OCI-LY3 (cell line): ENCODE results near the gene FPGT.
"Not testable (repeated sequence)": the region's sequence is repeated elsewhere in the genome, so short reads cannot be mapped to it uniquely, and the experiment has no call there.

Source experiments
- H2AFZ ChIP-seq: fragments of 200-600, 300-600 bp; shearing (Covaris generic); 2 replicates; pipeline ENCODE4 v1.6.0; 2014; ENCODE audit warnings: antibody characterized with exemption, low read depth, low read length
- H3K27ac ChIP-seq: fragments of 200-600, 300-600 bp; sonication (generic); 2 replicates; pipeline ENCODE4 v1.5.1; 2014; ENCODE audit warnings: mild to moderate bottlenecking, low read length, moderate library complexity, mixed read lengths
- H3K27me3 ChIP-seq: fragments of 200-600, 300-600 bp; sonication (generic); 2 replicates; pipeline ENCODE4 v1.6.1; 2014; ENCODE audit warnings: low read depth, low read length, mixed read lengths
- H3K36me3 ChIP-seq: fragments of 200-600, 300-600 bp; sonication (generic); replicated peaks from 2 replicates; pipeline ENCODE3; 2014; ENCODE audit warnings: low read depth, low read length, mixed read lengths
- H3K4me1 ChIP-seq: fragments of 300-600, 200-600 bp; sonication (generic); 2 replicates; pipeline ENCODE4 v1.6.1; 2014; ENCODE audit warnings: low read length, mixed read lengths
- H3K4me2 ChIP-seq: fragments of 200-600, 300-600 bp; sonication (generic); 2 replicates; pipeline ENCODE4 v1.6.1; 2014; ENCODE audit warnings: low read length, mixed read lengths
- H3K4me3 ChIP-seq: fragments of 300-600, 200-600 bp; sonication (generic); 2 replicates; pipeline ENCODE4 v1.5.1; 2014; ENCODE audit warnings: antibody characterized with exemption, mild to moderate bottlenecking, low read length, moderate library complexity
- H3K79me2 ChIP-seq: fragments of 300-600, 200-600 bp; shearing (Covaris generic); 2 replicates; pipeline ENCODE4 v1.6.1; 2014; ENCODE audit warnings: mild to moderate bottlenecking, low read length, mixed read lengths
- H3K9ac ChIP-seq: fragments of 300-600, 200-600 bp; shearing (Covaris generic); 2 replicates; pipeline ENCODE4 v1.6.0; 2014; ENCODE audit warnings: mild to moderate bottlenecking, low read length, moderate library complexity
- H3K9me3 ChIP-seq: fragments of 200-600, 300-600 bp; shearing (Covaris generic); 2 replicates; pipeline ENCODE4 v1.6.1; 2014; ENCODE audit warnings: low read length, mixed read lengths; ENCODE audit not compliant: insufficient read depth
- H4K20me1 ChIP-seq: fragments of 200-600, 300-600 bp; sonication (generic); 2 replicates; pipeline ENCODE4 v1.6.1; 2016; ENCODE audit warnings: low read length, mixed read lengths; ENCODE audit not compliant: insufficient read depth
- CTCF ChIP-seq: fragments of 200-600, 300-600 bp; sonication (generic); IDR thresholded peaks from 2 replicates; pipeline ENCODE4 v1.5.1; 2014; ENCODE audit warnings: antibody characterized with exemption, low read length, low read depth
- EZH2phosphoT487 ChIP-seq: fragments of 200-600 bp; shearing (Covaris generic); IDR thresholded peaks from 2 replicates; pipeline ENCODE4 v1.6.1; 2018; ENCODE audit warnings: antibody characterized with exemption, mixed run types, low read depth

FPGT gene

GRCh38 chr1:74197657-74198552 lies at the start of gene FPGT, which contains the start of gene LRRIQ3:
Gene FPGT, plus strand, starts transcription at chr1:74198242. Its CDS starts 37 bp downstream, at chr1:74198279.
Gene LRRIQ3, minus strand, starts transcription at chr1:74198176. Its CDS starts 14,492 bp downstream, at chr1:74183684.
- H3K4me3 ChIP-seq = peak within 1 kb of the TSS; percentile 99
- peak within 1 kb of the TSS; percentile 85 for H3K9ac ChIP-seq
- peaks cover 14% of the 10 kb centered on the region for H3K4me1 ChIP-seq
- TF ChIP-seq CTCF (no peak), EZH2phosphoT487 (no peak)
- no peaks in the 10 kb centered on the region for H3K9me3 ChIP-seq
- no peaks in the 10 kb centered on the region for H3K36me3 ChIP-seq
- no peaks in the 10 kb centered on the region for H4K20me1 ChIP-seq
- peak within 1 kb of the TSS; percentile 73 for H3K27ac ChIP-seq
- no peaks in the 10 kb centered on the region for H3K27me3 ChIP-seq
- peak within 1 kb of the TSS; percentile 83 for H3K4me2 ChIP-seq
- peak within 1 kb of the TSS; percentile 96 for H2AFZ ChIP-seq
- no peaks in the 10 kb centered on the region for H3K79me2 ChIP-seq

GRCh38 chr1:74160046-74160445 lies 38.0 kb upstream of the FPGT start:
- H3K4me3 ChIP-seq = no peak overlapping the region
- H3K4me2 ChIP-seq = no peak overlapping the region
- H3K27ac ChIP-seq = no peak overlapping the region
- no peaks in the 10 kb centered on the region for H3K4me1 ChIP-seq
- H4K20me1 ChIP-seq = no peaks in the 10 kb centered on the region
- no peak overlapping the region for H2AFZ ChIP-seq
- TF ChIP-seq CTCF (no peak), EZH2phosphoT487 (no peak)
- H3K79me2 ChIP-seq = no peaks in the 10 kb centered on the region
- H3K9me3 ChIP-seq = no peaks in the 10 kb centered on the region
- no peak overlapping the region for H3K9ac ChIP-seq
- no peaks in the 10 kb centered on the region for H3K27me3 ChIP-seq
- no peaks in the 10 kb centered on the region for H3K36me3 ChIP-seq

- no peaks in the 10 kb centered on the region for H3K27me3 ChIP-seq
- H3K27ac ChIP-seq = no peak overlapping the region
- no peaks in the 10 kb centered on the region for H3K36me3 ChIP-seq
- H3K4me3 ChIP-seq = no peak overlapping the region
- H2AFZ ChIP-seq = no peak overlapping the region
- no peak overlapping the region for H3K4me2 ChIP-seq
- no peak overlapping the region for H3K9ac ChIP-seq
- H3K4me1 ChIP-seq = no peaks in the 10 kb centered on the region
- H4K20me1 ChIP-seq = no peaks in the 10 kb centered on the region
- no peaks in the 10 kb centered on the region for H3K79me2 ChIP-seq
- H3K9me3 ChIP-seq = no peaks in the 10 kb centered on the region
- TF ChIP-seq CTCF (no peak), EZH2phosphoT487 (no peak)
These were observed 36.5 kb upstream of the FPGT start for GRCh38 chr1:74161497-74161896.

GRCh38 chr1:74162333-74162732 lies 35.7 kb upstream of the FPGT start:
- Histone ChIP-seq H3K4me3 (no peak overlapping the region), H4K20me1 (no peaks in the 10 kb centered on the region), H2AFZ (no peak overlapping the region), H3K36me3 (no peaks in the 10 kb centered on the region), H3K27ac (no peak overlapping the region), H3K27me3 (no peaks in the 10 kb centered on the region), H3K79me2 (no peaks in the 10 kb centered on the region), H3K4me1 (no peaks in the 10 kb centered on the region), H3K9ac (no peak overlapping the region), H3K4me2 (no peak overlapping the region), H3K9me3 (no peaks in the 10 kb centered on the region)
- TF ChIP-seq CTCF (no peak), EZH2phosphoT487 (no peak)

- not testable (repeated sequence) for H3K9me3 ChIP-seq, H3K4me3 ChIP-seq, H3K4me2 ChIP-seq, H2AFZ ChIP-seq, H3K4me1 ChIP-seq, H3K36me3 ChIP-seq, H3K79me2 ChIP-seq, H3K27me3 ChIP-seq, H3K27ac ChIP-seq, H3K9ac ChIP-seq, H4K20me1 ChIP-seq
These were observed 23.6 kb upstream of the FPGT start for GRCh38 chr1:74174423-74174822.
